Skin epidermis (tissue), 12 donors: ENCODE measurements around the gene ITGB5.

ENCODE experiments used
- H3K27ac ChIP-seq, 21 experiments: fragments of 200-600 bp; sonication (generic) in 11 of 21; one replicate each; pipeline ENCODE4 v1.5.0; 2020; ENCODE audit warnings: mild to moderate bottlenecking in 3 of 21, inconsistent platforms in 2 of 21, moderate library complexity in 2 of 21
- H3K4me3 ChIP-seq, 7 experiments: fragments of 200-600 bp; sonication (generic) in 2 of 7; one replicate each; pipeline ENCODE4 v1.5.0; 2020; ENCODE audit warnings: inconsistent platforms in 2 of 7, mild to moderate bottlenecking in 2 of 7, moderate library complexity in 1 of 7

The ITGB5 gene

GRCh38 chr3:124748560-124749198, 138.5 kb downstream of the ITGB5 start:
- no peak overlapping the region for H3K4me3 ChIP-seq
- peak overlapping the region in 2 of 21 experiments; percentile 33 to 43 for H3K27ac ChIP-seq

GRCh38 chr3:124747111-124747981, 139.8 kb downstream of the ITGB5 start:
- Histone ChIP-seq H3K27ac (peak overlapping the region in 1 of 21 experiments; percentile 6), H3K4me3 (no peak overlapping the region)

GRCh38 chr3:124745756-124746155, 141.4 kb downstream of the ITGB5 start:
- Histone ChIP-seq H3K27ac (peak overlapping the region in 2 of 21 experiments; percentile 21 to 24), H3K4me3 (no peak overlapping the region)

GRCh38 chr3:124741027-124741426, 146.1 kb downstream of the ITGB5 start:
- Histone ChIP-seq H3K27ac (no peak overlapping the region), H3K4me3 (no peak overlapping the region)

GRCh38 chr3:124731760-124732159, 155.4 kb downstream of the ITGB5 start:
- H3K4me3 ChIP-seq = peak overlapping the region in 1 of 7 experiments; percentile 77
- H3K27ac ChIP-seq = no peak overlapping the region

- peak overlapping the region; percentile 48 to 80 (median 69) for H3K4me3 ChIP-seq
- H3K27ac ChIP-seq = peak overlapping the region in 19 of 21 experiments; percentile 22 to 88 (median 79)
These were observed 156.2 kb downstream of the ITGB5 start for GRCh38 chr3:124730941-124731297.

GRCh38 chr3:124730129-124730940, 156.8 kb downstream of the ITGB5 start, which contains the start of gene UMPS:
Gene UMPS, plus strand, starts transcription at chr3:124730452. Its CDS starts 20 bp downstream, at chr3:124730472.
- Histone ChIP-seq H3K4me3 (peak within 1 kb of the TSS; percentile 48 to 80 (median 69)), H3K27ac (peak within 1 kb of the TSS in 20 of 21 experiments; percentile 22 to 88 (median 78))

GRCh38 chr3:124722589-124722988, 164.6 kb downstream of the ITGB5 start:
- Histone ChIP-seq H3K27ac (no peak overlapping the region), H3K4me3 (no peak overlapping the region)

- Histone ChIP-seq H3K4me3 (no peak overlapping the region), H3K27ac (no peak overlapping the region)
These were observed 172.8 kb downstream of the ITGB5 start for GRCh38 chr3:124714223-124714853.
